Ishikawa (cell line): ENCODE results near the gene GNG12.

Experiments used
- CEBPB ChIP-seq: IDR thresholded peaks from 2 replicates; pipeline ENCODE4 v1.6.1; 2012
- CREB1 ChIP-seq: IDR thresholded peaks from 2 replicates; pipeline ENCODE4 v1.6.1; 2012; ENCODE audit warnings: low read depth
- EGR1 ChIP-seq: IDR thresholded peaks from 2 replicates; pipeline ENCODE4 v1.6.1; 2012
- EP300 ChIP-seq: IDR thresholded peaks from 2 replicates; pipeline ENCODE4 v1.6.1; 2012; ENCODE audit warnings: borderline replicate concordance
- FOXM1 ChIP-seq: IDR thresholded peaks from 2 replicates; pipeline ENCODE4 v1.6.1; 2012; ENCODE audit warnings: low read depth, borderline replicate concordance
- MAX ChIP-seq: IDR thresholded peaks from 2 replicates; pipeline ENCODE4 v1.6.1; 2012
- NFIC ChIP-seq: IDR thresholded peaks from 2 replicates; pipeline ENCODE4 v1.6.1; 2012
- RAD21 ChIP-seq: IDR thresholded peaks from 2 replicates; pipeline ENCODE4 v1.6.1; 2012; ENCODE audit warnings: low read depth
- REST ChIP-seq: IDR thresholded peaks from 2 replicates; pipeline ENCODE4 v1.6.1; 2012; ENCODE audit warnings: low read depth, mild to moderate bottlenecking
- TAF1 ChIP-seq: IDR thresholded peaks from 2 replicates; pipeline ENCODE4 v1.6.1; 2012; ENCODE audit warnings: low read depth, mild to moderate bottlenecking
- TCF12 ChIP-seq: IDR thresholded peaks from 2 replicates; pipeline ENCODE4 v1.6.1; 2012; ENCODE audit warnings: low read depth
- TEAD4 ChIP-seq: IDR thresholded peaks from 2 replicates; pipeline ENCODE4 v1.6.1; 2012
- USF1 ChIP-seq: IDR thresholded peaks from 2 replicates; pipeline ENCODE4 v1.6.1; 2012
- YY1 ChIP-seq: IDR thresholded peaks from 2 replicates; pipeline ENCODE4 v1.6.1; 2012; ENCODE audit warnings: low read depth
- ZBTB7A ChIP-seq: IDR thresholded peaks from 2 replicates; pipeline ENCODE4 v1.6.1; 2012; ENCODE audit warnings: low read depth

The GNG12 gene

GRCh38 chr1:67818162-67818561 is 15.1 kb downstream of the GNG12 start:
- TF ChIP-seq REST (no peak), ZBTB7A (no peak), FOXM1 (no peak), CREB1 (no peak), MAX (no peak), EGR1 (no peak), CEBPB (no peak), EP300 (no peak), NFIC (no peak), TEAD4 (no peak), TCF12 (no peak), RAD21 (no peak), USF1 (no peak), YY1 (no peak), TAF1 (no peak)

GRCh38 chr1:67817319-67817718 is 15.9 kb downstream of the GNG12 start:
- TF ChIP-seq NFIC (no peak), TAF1 (no peak), CREB1 (no peak), REST (no peak), YY1 (no peak), FOXM1 (no peak), RAD21 (no peak), TCF12 (no peak), USF1 (no peak), EP300 (no peak), ZBTB7A (no peak)

GRCh38 chr1:67816506-67816905 is 16.8 kb downstream of the GNG12 start:
- no peak for TF ChIP-seq USF1
- TF ChIP-seq NFIC, result no peak
- TF ChIP-seq REST, result no peak
- no peak for TF ChIP-seq FOXM1
- TF ChIP-seq MAX, result no peak
- TF ChIP-seq TCF12, result no peak
- TF ChIP-seq EP300, result no peak
- no peak for TF ChIP-seq CEBPB
- no peak for TF ChIP-seq RAD21
- TF ChIP-seq ZBTB7A, result no peak
- TF ChIP-seq TEAD4, result no peak
- TF ChIP-seq EGR1, result no peak

- TF ChIP-seq USF1 (no peak), NFIC (no peak), RAD21 (no peak), CREB1 (no peak), EP300 (no peak), TAF1 (no peak), TEAD4 (no peak), EGR1 (no peak), FOXM1 (no peak), TCF12 (no peak), MAX (no peak)
These were observed 17.2 kb downstream of the GNG12 start for GRCh38 chr1:67816095-67816475.
